ENCODE measurements around the gene ZBED1.

DNA sequence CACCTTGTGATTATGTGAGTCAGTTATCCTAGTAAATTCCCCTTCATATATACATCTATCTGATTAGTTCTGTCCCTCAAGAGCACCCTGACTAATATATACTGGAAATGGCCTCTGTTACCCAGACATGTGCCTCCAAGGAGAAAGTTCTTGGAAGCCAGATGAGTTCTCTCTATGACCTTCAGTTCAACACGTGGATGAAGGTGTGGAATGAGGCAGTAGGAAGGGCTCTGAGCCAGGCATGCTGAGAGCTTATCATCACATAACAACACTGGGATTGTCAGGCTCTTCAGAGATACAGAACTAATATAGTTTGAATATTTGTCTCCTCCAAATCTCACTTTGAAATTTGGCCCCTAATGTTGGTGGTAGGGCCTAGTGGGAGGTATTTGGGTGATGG lies 44.4 kb upstream of the ZBED1 start:
- TF ChIP-seq CTCF (conservative IDR thresholded peaks at IDR 0.05 in 1 of 2, IDR thresholded peaks at IDR 0.05 in 1 of 2; ENCODE audit: low read depth in 1 of 2, low read length in 2 of 2) (no peak), EZH2 (IDR thresholded peaks at IDR 0.05; ENCODE audit: low read length, missing control alignments) (no peak)
